ENCODE data around the gene CFP. TPM values are rescaled to one million over a fixed set of nuclear protein-coding genes. Genes with fewer than 3 reads are reported as not detected.

The CFP gene
- total RNA-seq, 1 experiment from 2014 or later: 2.0 TPM

DNA sequence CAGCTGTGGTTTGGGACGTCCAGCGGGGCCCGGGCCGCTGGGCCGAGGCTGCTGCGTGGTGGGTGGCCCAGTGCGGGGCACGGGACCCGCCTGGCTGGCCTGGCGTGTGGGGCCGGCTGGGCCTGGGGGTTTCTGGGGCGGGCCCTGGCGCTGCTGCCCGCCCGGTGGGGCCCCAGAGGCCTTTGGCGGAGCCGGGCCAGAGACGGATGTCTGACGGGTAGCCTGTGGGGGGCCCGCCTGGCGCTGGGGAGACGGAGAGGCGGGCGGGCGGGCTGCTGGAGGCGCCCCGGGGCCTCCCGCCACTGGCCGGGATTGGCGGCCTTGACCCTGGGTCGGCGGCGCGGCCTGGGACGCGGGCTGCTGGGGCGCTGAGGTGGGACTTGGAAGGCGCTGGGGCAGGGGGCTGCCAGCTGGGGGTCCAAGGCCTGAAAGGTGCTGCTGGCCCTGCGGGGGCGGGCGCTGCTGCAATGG, 55.6 kb downstream of the CFP start:
- H3K36me3 Mint-ChIP-seq: peaks cover 26% of the 10 kb centered on the region
- peak overlapping the region; percentile 46 for H3K4me3 Mint-ChIP-seq
- CTCF ChIA-PET: interaction anchor here (1.0 to 2.6 kb wide), 5 partner anchors 9 to 70 kb away, joined by 3 to 10 read pairs (median 6); no protein-coding TSS in a partner anchor
- H3K4me1 Mint-ChIP-seq: peaks cover 32% of the 10 kb centered on the region
- POLR2A ChIA-PET: interaction anchor here (1.0 to 1.6 kb wide), 3 partner anchors 8 to 22 kb away, joined by 3 to 8 read pairs (median 4); partner anchors contain the start of gene TIMP1
- H3K9me3 Mint-ChIP-seq: no peaks in the 10 kb centered on the region
- no peak for TF ChIP-seq CREB1 (CRISPR knock-in tag; IDR thresholded peaks at IDR 0.05)
- TF ChIP-seq NR2C2 (CRISPR knock-in tag; IDR thresholded peaks at IDR 0.05): no peak
- no peak for TF ChIP-seq ARID4B (CRISPR knock-in tag; IDR thresholded peaks at IDR 0.05; ENCODE audit: borderline replicate concordance)
- TF ChIP-seq, protein P1, sequence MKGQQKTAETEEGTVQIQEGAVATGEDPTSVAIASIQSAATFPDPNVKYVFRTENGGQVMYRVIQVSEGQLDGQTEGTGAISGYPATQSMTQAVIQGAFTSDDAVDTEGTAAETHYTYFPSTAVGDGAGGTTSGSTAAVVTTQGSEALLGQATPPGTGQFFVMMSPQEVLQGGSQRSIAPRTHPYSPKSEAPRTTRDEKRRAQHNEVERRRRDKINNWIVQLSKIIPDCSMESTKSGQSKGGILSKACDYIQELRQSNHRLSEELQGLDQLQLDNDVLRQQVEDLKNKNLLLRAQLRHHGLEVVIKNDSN (CRISPR knock-in tag; IDR thresholded peaks at IDR 0.05): no peak
- TF ChIP-seq EMX1 (CRISPR knock-in tag; IDR thresholded peaks at IDR 0.05): no peak
- no peak for TF ChIP-seq PRRX2 (CRISPR knock-in tag; IDR thresholded peaks at IDR 0.05)
- ATAC-seq: peak; percentile 6
- DNase-seq (ENCODE audit: low spot score): no peak
- no peaks in the 10 kb centered on the region for H3K27me3 Mint-ChIP-seq (ENCODE audit: low read depth)
- no peak overlapping the region for H3K27ac Mint-ChIP-seq

DNA sequence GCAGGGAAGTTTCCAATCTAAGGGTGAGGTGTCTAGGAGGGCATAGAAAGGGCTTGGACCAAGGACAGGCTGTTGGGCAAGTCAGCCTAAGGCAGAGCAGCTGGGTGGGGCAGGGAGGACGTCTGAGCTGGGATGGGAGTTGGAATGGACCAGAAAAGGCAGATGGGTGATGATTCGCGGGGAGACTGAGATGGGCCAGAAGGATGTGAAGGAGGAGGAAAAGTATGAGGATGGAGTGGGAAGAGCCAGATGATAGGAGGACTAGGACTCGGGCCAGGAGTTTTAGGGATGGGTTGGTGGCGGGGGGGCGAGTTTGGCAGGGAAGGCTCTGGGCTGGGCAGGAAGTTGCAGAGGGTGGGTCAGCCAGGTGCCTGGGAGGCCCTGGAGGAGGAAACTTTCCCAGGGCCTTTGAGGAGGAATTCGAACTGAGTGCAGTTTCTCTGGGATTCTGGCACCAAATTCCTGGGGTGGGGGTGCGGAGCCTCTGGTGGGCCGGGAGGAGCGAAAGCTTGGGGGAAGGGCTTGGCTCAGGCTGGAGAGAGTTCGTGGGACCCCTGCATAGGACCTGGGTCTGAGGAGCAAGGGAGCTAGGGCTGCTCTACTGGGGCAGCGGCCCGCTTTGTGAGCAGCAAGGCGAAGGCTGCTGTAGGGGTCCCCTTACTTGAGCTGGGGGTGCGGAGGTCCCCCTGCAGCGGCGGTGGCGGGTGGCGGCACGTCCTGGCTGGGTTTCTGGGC, 56.2 kb downstream of the CFP start:
- Mint-ChIP-seq H3K27ac (peak overlapping the region; percentile 98), H3K27me3 (ENCODE audit: low read depth) (no peaks in the 10 kb centered on the region), H3K9me3 (no peaks in the 10 kb centered on the region), H3K36me3 (peaks cover 31% of the 10 kb centered on the region), H3K4me1 (peaks cover 32% of the 10 kb centered on the region), H3K4me3 (peak overlapping the region; percentile 69)
- ATAC-seq (peak; percentile 74), DNase-seq (ENCODE audit: low spot score) (peak; percentile 81)
- ChIA-PET CTCF (interaction anchor here (1.0 to 2.6 kb wide), 4 partner anchors 9 to 71 kb away, joined by 3 to 10 read pairs (median 6); no protein-coding TSS in a partner anchor), POLR2A (interaction anchor here (0.6 to 1.6 kb wide), 5 partner anchors 9 to 55 kb away, joined by 3 to 8 read pairs (median 3); partner anchors contain the start of gene TIMP1)
- TF ChIP-seq NR1H2 (CRISPR knock-in tag; IDR thresholded peaks at IDR 0.05): no peak
- peak; percentile 96; the same call in 1 of the 2 replicates for TF ChIP-seq TEAD1 (CRISPR knock-in tag; IDR thresholded peaks at IDR 0.05)
- TF ChIP-seq, protein P2, sequence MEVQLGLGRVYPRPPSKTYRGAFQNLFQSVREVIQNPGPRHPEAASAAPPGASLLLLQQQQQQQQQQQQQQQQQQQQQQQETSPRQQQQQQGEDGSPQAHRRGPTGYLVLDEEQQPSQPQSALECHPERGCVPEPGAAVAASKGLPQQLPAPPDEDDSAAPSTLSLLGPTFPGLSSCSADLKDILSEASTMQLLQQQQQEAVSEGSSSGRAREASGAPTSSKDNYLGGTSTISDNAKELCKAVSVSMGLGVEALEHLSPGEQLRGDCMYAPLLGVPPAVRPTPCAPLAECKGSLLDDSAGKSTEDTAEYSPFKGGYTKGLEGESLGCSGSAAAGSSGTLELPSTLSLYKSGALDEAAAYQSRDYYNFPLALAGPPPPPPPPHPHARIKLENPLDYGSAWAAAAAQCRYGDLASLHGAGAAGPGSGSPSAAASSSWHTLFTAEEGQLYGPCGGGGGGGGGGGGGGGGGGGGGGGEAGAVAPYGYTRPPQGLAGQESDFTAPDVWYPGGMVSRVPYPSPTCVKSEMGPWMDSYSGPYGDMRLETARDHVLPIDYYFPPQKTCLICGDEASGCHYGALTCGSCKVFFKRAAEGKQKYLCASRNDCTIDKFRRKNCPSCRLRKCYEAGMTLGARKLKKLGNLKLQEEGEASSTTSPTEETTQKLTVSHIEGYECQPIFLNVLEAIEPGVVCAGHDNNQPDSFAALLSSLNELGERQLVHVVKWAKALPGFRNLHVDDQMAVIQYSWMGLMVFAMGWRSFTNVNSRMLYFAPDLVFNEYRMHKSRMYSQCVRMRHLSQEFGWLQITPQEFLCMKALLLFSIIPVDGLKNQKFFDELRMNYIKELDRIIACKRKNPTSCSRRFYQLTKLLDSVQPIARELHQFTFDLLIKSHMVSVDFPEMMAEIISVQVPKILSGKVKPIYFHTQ (CRISPR knock-in tag; IDR thresholded peaks at IDR 0.05): peak; percentile 46; the same call in 1 of the 2 replicates
- peak; percentile 90 for TF ChIP-seq TEAD4 (CRISPR knock-in tag; IDR thresholded peaks at IDR 0.05)
- TF ChIP-seq PRDM15 (CRISPR knock-in tag; IDR thresholded peaks at IDR 0.05): no peak
- 0 out of 2 replicates have a peak, but pooled peaks have one; percentile 52 for TF ChIP-seq NFATC4 (CRISPR knock-in tag; IDR thresholded peaks at IDR 0.05)
- no peak for TF ChIP-seq KAT7 (CRISPR knock-in tag; IDR thresholded peaks at IDR 0.05; ENCODE audit: borderline replicate concordance)

Data from WTC11 (cell line).